MM.1S (cell line): Measurements from ENCODE around the gene RBMS3.

ENCODE experiments used
- DNase-seq: peaks from one replicate; pipeline ENCODE4 v3.0.0-alpha.2; 2015
- H2AFZ ChIP-seq: fragments of 300-600 bp; sonication (generic); 2 replicates; pipeline ENCODE4 v1.6.0; 2016; ENCODE audit warnings: antibody characterized with exemption, low read length
- H3F3A ChIP-seq: fragments of 300-600 bp; sonication (generic); 2 replicates; pipeline ENCODE4 v1.6.1; 2016; ENCODE audit warnings: mild to moderate bottlenecking, antibody characterized with exemption, low read length, moderate library complexity, mixed read lengths; ENCODE audit not compliant: insufficient read depth
- H3K27ac ChIP-seq: fragments of 300-600 bp; sonication (generic); 2 replicates; pipeline ENCODE4 v1.5.1; 2016; ENCODE audit warnings: mild to moderate bottlenecking, low read length
- H3K27me3 ChIP-seq: fragments of 300-600 bp; sonication (generic); replicated peaks from 2 replicates; pipeline ENCODE4 v1.6.0; 2016; ENCODE audit warnings: low read length; ENCODE audit not compliant: insufficient read depth
- H3K36me3 ChIP-seq: fragments of 300-600 bp; sonication (generic); replicated peaks from 2 replicates; pipeline ENCODE4 v1.6.1; 2016; ENCODE audit warnings: mild to moderate bottlenecking, low read length, mixed read lengths; ENCODE audit not compliant: insufficient read depth
- H3K4me1 ChIP-seq: fragments of 300-600 bp; sonication (generic); 2 replicates; pipeline ENCODE4 v1.6.1; 2016; ENCODE audit warnings: low read length, mixed read lengths
- H3K4me2 ChIP-seq: fragments of 300-600 bp; sonication (generic); 2 replicates; pipeline ENCODE4 v1.6.0; 2016; ENCODE audit warnings: low read depth, low read length
- H3K4me3 ChIP-seq: fragments of 300-600 bp; sonication (generic); 2 replicates; pipeline ENCODE4 v1.5.1; 2016; ENCODE audit warnings: low read length, mixed read lengths
- H3K79me2 ChIP-seq: fragments of 300-600 bp; sonication (generic); 2 replicates; pipeline ENCODE4 v1.6.1; 2016; ENCODE audit warnings: mixed run types, low read length, mixed read lengths
- H3K9ac ChIP-seq: fragments of 300-600 bp; sonication (generic); 2 replicates; pipeline ENCODE4 v1.6.1; 2016; ENCODE audit warnings: low read length, mixed read lengths
- H3K9me2 ChIP-seq: fragments of 300-600 bp; sonication (generic); replicated peaks from 2 replicates; pipeline ENCODE4 v1.6.1; 2016; ENCODE audit warnings: mild to moderate bottlenecking, low read length, mixed read lengths; ENCODE audit not compliant: insufficient read depth
- H3K9me3 ChIP-seq: fragments of 300-600 bp; sonication (generic); replicated peaks from 2 replicates; pipeline ENCODE4 v1.6.1; 2016; ENCODE audit warnings: mild to moderate bottlenecking, low read length, mixed read lengths; ENCODE audit not compliant: insufficient read depth
- H4K20me1 ChIP-seq: fragments of 300-600 bp; sonication (generic); 2 replicates; pipeline ENCODE4 v1.6.1; 2016; ENCODE audit warnings: mild to moderate bottlenecking, low read length, moderate library complexity, mixed read lengths; ENCODE audit not compliant: insufficient read depth
- EZH2 ChIP-seq: fragments of 300-600 bp; sonication (generic); optimal IDR thresholded peaks from 2 replicates; pipeline ENCODE3; 2017; ENCODE audit warnings: low read depth, mild to moderate bottlenecking, antibody characterized with exemption, low read length, mixed read lengths
- EZH2phosphoT487 ChIP-seq: fragments of 300-600 bp; sonication (generic); IDR thresholded peaks from 2 replicates; pipeline ENCODE4 v1.6.1; 2018; ENCODE audit warnings: antibody characterized with exemption, low read length
- TF ChIP-seq, protein P1 (sequence below): fragments of 300-600 bp; sonication (generic); IDR thresholded peaks from 2 replicates; pipeline ENCODE4 v1.5.1; 2016; ENCODE audit warnings: antibody characterized with exemption, low read length, mixed read lengths

RBMS3 gene

DNA sequence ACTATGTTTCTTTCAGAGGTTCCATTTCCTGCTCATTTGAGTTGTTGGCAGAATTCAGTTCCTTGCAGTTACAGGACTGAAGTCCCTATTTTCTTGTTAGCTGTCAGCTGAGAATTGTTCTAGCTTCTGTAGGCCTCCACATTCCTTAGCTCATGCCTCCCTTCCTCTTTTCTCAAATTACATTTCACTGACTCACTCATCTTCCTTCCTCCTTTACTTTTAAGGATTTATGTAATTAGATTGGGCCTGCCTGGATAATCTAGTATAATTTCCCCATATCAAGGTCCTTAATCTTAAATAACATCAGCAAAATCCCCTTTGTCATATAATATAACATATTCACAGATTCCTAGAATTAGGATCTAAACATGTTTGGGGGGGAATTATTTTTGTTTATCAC is 40.6 kb upstream of the RBMS3 start:
- H3K9ac ChIP-seq = no peak overlapping the region
- no peaks in the 10 kb centered on the region for H4K20me1 ChIP-seq
- no peaks in the 10 kb centered on the region for H3K27me3 ChIP-seq
- H3K36me3 ChIP-seq = no peaks in the 10 kb centered on the region
- H3K9me2 ChIP-seq = no peaks in the 10 kb centered on the region
- no peak overlapping the region for H3K4me3 ChIP-seq
- H3F3A ChIP-seq = no peaks in the 10 kb centered on the region
- no peaks in the 10 kb centered on the region for H3K4me1 ChIP-seq
- no peak overlapping the region for H3K27ac ChIP-seq
- no peak for DNase-seq
- no peaks in the 10 kb centered on the region for H3K9me3 ChIP-seq
- H2AFZ ChIP-seq = no peak overlapping the region
- TF ChIP-seq, protein P1, sequence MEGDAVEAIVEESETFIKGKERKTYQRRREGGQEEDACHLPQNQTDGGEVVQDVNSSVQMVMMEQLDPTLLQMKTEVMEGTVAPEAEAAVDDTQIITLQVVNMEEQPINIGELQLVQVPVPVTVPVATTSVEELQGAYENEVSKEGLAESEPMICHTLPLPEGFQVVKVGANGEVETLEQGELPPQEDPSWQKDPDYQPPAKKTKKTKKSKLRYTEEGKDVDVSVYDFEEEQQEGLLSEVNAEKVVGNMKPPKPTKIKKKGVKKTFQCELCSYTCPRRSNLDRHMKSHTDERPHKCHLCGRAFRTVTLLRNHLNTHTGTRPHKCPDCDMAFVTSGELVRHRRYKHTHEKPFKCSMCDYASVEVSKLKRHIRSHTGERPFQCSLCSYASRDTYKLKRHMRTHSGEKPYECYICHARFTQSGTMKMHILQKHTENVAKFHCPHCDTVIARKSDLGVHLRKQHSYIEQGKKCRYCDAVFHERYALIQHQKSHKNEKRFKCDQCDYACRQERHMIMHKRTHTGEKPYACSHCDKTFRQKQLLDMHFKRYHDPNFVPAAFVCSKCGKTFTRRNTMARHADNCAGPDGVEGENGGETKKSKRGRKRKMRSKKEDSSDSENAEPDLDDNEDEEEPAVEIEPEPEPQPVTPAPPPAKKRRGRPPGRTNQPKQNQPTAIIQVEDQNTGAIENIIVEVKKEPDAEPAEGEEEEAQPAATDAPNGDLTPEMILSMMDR = no peak
- TF ChIP-seq EZH2 (no peak), EZH2phosphoT487 (no peak)
- no peaks in the 10 kb centered on the region for H3K79me2 ChIP-seq
- H3K4me2 ChIP-seq = no peak overlapping the region

DNA sequence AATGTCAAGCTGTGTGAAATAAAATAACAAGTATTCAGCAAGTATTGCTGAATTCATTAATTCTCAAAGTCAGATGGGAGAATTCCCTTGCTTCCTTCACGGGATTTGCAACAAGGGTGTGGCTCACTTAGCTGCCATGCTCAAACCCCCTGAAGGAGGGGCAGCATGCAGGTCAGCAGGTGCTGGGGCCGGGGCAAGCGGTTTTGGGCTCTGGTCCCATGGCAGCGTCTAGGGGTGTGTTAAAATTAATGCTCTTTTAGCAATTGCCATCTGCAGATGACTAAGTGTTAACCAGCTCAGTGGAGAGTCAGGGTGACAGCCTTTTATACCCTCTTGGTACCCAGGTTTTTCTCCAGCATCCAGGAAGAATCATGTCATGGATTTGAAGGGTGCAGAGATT is 40.0 kb upstream of the RBMS3 start:
- TF ChIP-seq EZH2 (no peak), EZH2phosphoT487 (no peak)
- TF ChIP-seq, protein P1 = no peak

DNA sequence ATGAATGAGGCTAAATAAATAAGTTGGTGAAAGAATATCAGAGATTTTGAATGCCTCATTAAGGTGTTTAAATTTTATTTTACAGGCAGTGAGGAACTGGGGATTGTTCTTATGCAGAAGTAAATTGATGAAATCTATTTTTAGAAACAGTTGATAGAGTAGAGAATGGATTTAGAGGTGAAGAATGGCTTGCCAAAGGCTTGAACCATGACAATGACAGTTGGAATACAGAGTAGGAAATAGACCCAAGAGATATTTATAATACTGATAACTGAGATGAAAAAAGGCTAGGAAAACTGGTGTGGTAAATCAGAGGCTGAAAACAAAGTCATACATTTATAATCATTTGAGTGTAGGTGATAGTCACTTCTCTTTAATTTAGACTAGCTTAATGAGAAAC is 39.0 kb upstream of the RBMS3 start:
- Histone ChIP-seq H3K9ac (no peak overlapping the region), H3K27ac (no peak overlapping the region), H3K4me3 (no peak overlapping the region), H3K9me2 (no peaks in the 10 kb centered on the region), H4K20me1 (no peaks in the 10 kb centered on the region), H3K9me3 (no peaks in the 10 kb centered on the region), H3K4me2 (no peak overlapping the region), H3K4me1 (no peaks in the 10 kb centered on the region), H3F3A (no peaks in the 10 kb centered on the region), H2AFZ (no peak overlapping the region), H3K36me3 (no peaks in the 10 kb centered on the region), H3K27me3 (no peaks in the 10 kb centered on the region), H3K79me2 (no peaks in the 10 kb centered on the region)
- DNase-seq = no peak
- TF ChIP-seq, protein P1 = no peak
- TF ChIP-seq EZH2 (no peak), EZH2phosphoT487 (no peak)

More for the DNA sequence above, 40.0 kb upstream of the RBMS3 start:
- H3K9ac ChIP-seq = no peak overlapping the region
- no peaks in the 10 kb centered on the region for H4K20me1 ChIP-seq
- no peak for DNase-seq
- no peaks in the 10 kb centered on the region for H3K27me3 ChIP-seq
- H3K9me3 ChIP-seq = no peaks in the 10 kb centered on the region
- H3F3A ChIP-seq = no peaks in the 10 kb centered on the region
- H2AFZ ChIP-seq = no peak overlapping the region
- no peaks in the 10 kb centered on the region for H3K79me2 ChIP-seq
- no peaks in the 10 kb centered on the region for H3K4me1 ChIP-seq
- no peak overlapping the region for H3K27ac ChIP-seq
- H3K4me3 ChIP-seq = no peak overlapping the region
- no peak overlapping the region for H3K4me2 ChIP-seq
- no peaks in the 10 kb centered on the region for H3K9me2 ChIP-seq
- H3K36me3 ChIP-seq = no peaks in the 10 kb centered on the region
